ENCODE data around the gene PRDM16. TPM values are rescaled to one million over a fixed set of nuclear protein-coding genes. Genes with fewer than 3 reads are reported as not detected.

Gene PRDM16
- total RNA-seq, 1 experiment from 2014 or later = 6.1 TPM

GRCh38 chr1:3332043-3332442, 263.0 kb downstream of the PRDM16 start:
- DNase-seq (ENCODE audit: low read depth, low spot score) = no peak
- ChIA-PET POLR2A (no interaction called here), RAD21 (ENCODE audit: low non-redundant PET in 1 of 2, low total read pairs in 2 of 2, uncharacterized antibody in 2 of 2, unreplicated experiment in 2 of 2) (no interaction called here), CTCF (no interaction called here)
- peaks cover 0 to 3% of the 10 kb centered on the region in 2 experiments; a peak in 1 of 4 replicates for H3K9me3 ChIP-seq (ENCODE audit: control insufficient read depth in 1 of 2, insufficient read depth in 1 of 2, low read depth in 1 of 2, low read length in 2 of 2)
- no peak overlapping the region for H2AFZ ChIP-seq (ENCODE audit: low read depth, low read length, poor library complexity, severe bottlenecking)
- H3K36me3 ChIP-seq (ENCODE audit: control insufficient read depth in 1 of 2, insufficient read depth in 2 of 2, low read length in 2 of 2) = no peaks in the 10 kb centered on the region
- H4K20me1 ChIP-seq (ENCODE audit: insufficient read depth) = no peaks in the 10 kb centered on the region
- intact Hi-C loops (cut with micrococcal nuclease) = no loop called here
- H3K4me2 ChIP-seq (ENCODE audit: low read length) = no peak overlapping the region
- no peak for ATAC-seq
- no peaks in the 10 kb centered on the region for H3K9me2 ChIP-seq (ENCODE audit: insufficient read depth)
- BruUV-seq (replicated peaks) = no TSS peak
- no peaks in the 10 kb centered on the region for H3K4me1 ChIP-seq (ENCODE audit: control insufficient read depth in 1 of 2, insufficient read depth in 2 of 2, low read length in 2 of 2)
- H3K9ac ChIP-seq (ENCODE audit: low read length) = no peak overlapping the region
- no peaks in the 10 kb centered on the region for H3K27me3 ChIP-seq (ENCODE audit: insufficient read depth, low read length)
- no peak overlapping the region for H3K4me3 ChIP-seq (replicated peaks in 1 of 2; ENCODE audit: low read depth in 1 of 2, low read length in 2 of 2)
- TF ChIP-seq JUND (IDR thresholded peaks at IDR 0.05) = no peak
- TF ChIP-seq EZH2 (IDR thresholded peaks at IDR 0.05) = no peak
- no peak for TF ChIP-seq SRF (IDR thresholded peaks at IDR 0.05; ENCODE audit: low read depth)
- no peak for TF ChIP-seq CEBPB (IDR thresholded peaks at IDR 0.05; ENCODE audit: low read depth)
- no peak for TF ChIP-seq ZNF274 (IDR thresholded peaks at IDR 0.05; ENCODE audit: low read depth, low read length)
- no peak for TF ChIP-seq MAX (IDR thresholded peaks at IDR 0.05)
- TF ChIP-seq CTCF (IDR thresholded peaks at IDR 0.05 in 2 of 3, conservative IDR thresholded peaks at IDR 0.05 in 1 of 3; ENCODE audit: borderline replicate concordance in 1 of 3, insufficient read depth in 1 of 3, low read depth in 2 of 3, low read length in 2 of 3) = no peak
- no peak for TF ChIP-seq EGR1 (IDR thresholded peaks at IDR 0.05; ENCODE audit: low read depth)
- TF ChIP-seq REST (IDR thresholded peaks at IDR 0.05; ENCODE audit: low read depth) = no peak
- TF ChIP-seq ELF1 (IDR thresholded peaks at IDR 0.05; ENCODE audit: borderline replicate concordance, low read depth) = no peak
- TF ChIP-seq SIN3A (IDR thresholded peaks at IDR 0.05; ENCODE audit: low read depth) = no peak
- TF ChIP-seq CBX3 (IDR thresholded peaks at IDR 0.05; ENCODE audit: low read depth) = no peak
- TF ChIP-seq TCF7L2 (IDR thresholded peaks at IDR 0.05; ENCODE audit: borderline replicate concordance, extremely low read depth, insufficient read depth, insufficient read length) = no peak
- TF ChIP-seq FOSL1 (IDR thresholded peaks at IDR 0.05; ENCODE audit: low read depth) = no peak
- TF ChIP-seq SP1 (IDR thresholded peaks at IDR 0.05; ENCODE audit: low read depth) = no peak
- TF ChIP-seq, protein P1, sequence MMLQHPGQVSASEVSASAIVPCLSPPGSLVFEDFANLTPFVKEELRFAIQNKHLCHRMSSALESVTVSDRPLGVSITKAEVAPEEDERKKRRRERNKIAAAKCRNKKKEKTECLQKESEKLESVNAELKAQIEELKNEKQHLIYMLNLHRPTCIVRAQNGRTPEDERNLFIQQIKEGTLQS (IDR thresholded peaks at IDR 0.05) = no peak
- no peak for TF ChIP-seq ZBTB33 (IDR thresholded peaks at IDR 0.05; ENCODE audit: extremely low read depth, insufficient replicate concordance, low read length)
- TF ChIP-seq POLR2AphosphoS5 (IDR thresholded peaks at IDR 0.05; ENCODE audit: low read depth, low read length) = no peak
- TF ChIP-seq YY1 (IDR thresholded peaks at IDR 0.05; ENCODE audit: extremely low read depth, insufficient replicate concordance, low read depth, low read length) = no peak
- no peak for TF ChIP-seq EZH2phosphoT487 (IDR thresholded peaks at IDR 0.05; ENCODE audit: borderline replicate concordance)
- H3K27ac ChIP-seq (ENCODE audit: low read depth, low read length) = no peak overlapping the region
- no peaks in the 10 kb centered on the region for H3K79me2 ChIP-seq (ENCODE audit: insufficient read depth, low read length)
